GM21381 (cell line): ENCODE data around the gene BABAM2.
"Not testable (repeated sequence)": the region's sequence is repeated elsewhere in the genome, so short reads cannot be mapped to it uniquely, and the experiment has no call there.

ENCODE experiments used
- ATAC-seq: cut with Tn5 transposase; IDR thresholded peaks from one replicate; pipeline ENCODE4 v1.9.1; 2021; ENCODE audit warnings: mild to moderate bottlenecking, moderate library complexity; ENCODE audit not compliant: unreplicated experiment

The BABAM2 gene

GRCh38 chr2:28363686-28364280 is 473.3 kb downstream of the BABAM2 start:
- ATAC-seq = no peak

- no peak for ATAC-seq
Observed at GRCh38 chr2:28364610-28365009, 474.1 kb downstream of the BABAM2 start.

- ATAC-seq = no peak
Observed at GRCh38 chr2:28365158-28365557, 474.6 kb downstream of the BABAM2 start.

- ATAC-seq = no peak
Observed at GRCh38 chr2:28366149-28366495, 475.6 kb downstream of the BABAM2 start.

- ATAC-seq = no peak
Observed at GRCh38 chr2:28366496-28367282, 476.2 kb downstream of the BABAM2 start.

- no peak for ATAC-seq
Observed at GRCh38 chr2:28367667-28368356, 477.3 kb downstream of the BABAM2 start.

- ATAC-seq = no peak
Observed at GRCh38 chr2:28368357-28368798, 477.8 kb downstream of the BABAM2 start.

- no peak for ATAC-seq
Observed at GRCh38 chr2:28369358-28369757, 478.8 kb downstream of the BABAM2 start.

GRCh38 chr2:28370354-28370753 is 479.8 kb downstream of the BABAM2 start:
- ATAC-seq = no peak

GRCh38 chr2:28371728-28372127 is 481.2 kb downstream of the BABAM2 start:
- ATAC-seq = not testable (repeated sequence)

- no peak for ATAC-seq
Observed at GRCh38 chr2:28373854-28374253, 483.3 kb downstream of the BABAM2 start.

GRCh38 chr2:28374331-28374730 is 483.8 kb downstream of the BABAM2 start:
- ATAC-seq = no peak

GRCh38 chr2:28375236-28375635 is 484.7 kb downstream of the BABAM2 start:
- no peak for ATAC-seq

- no peak for ATAC-seq
Observed at GRCh38 chr2:28375742-28376631, 485.5 kb downstream of the BABAM2 start.

- no peak for ATAC-seq
Observed at GRCh38 chr2:28377195-28377816, 486.8 kb downstream of the BABAM2 start.

- no peak for ATAC-seq
Observed at GRCh38 chr2:28377984-28378678, 487.6 kb downstream of the BABAM2 start.

GRCh38 chr2:28378679-28379584 is 488.4 kb downstream of the BABAM2 start:
- ATAC-seq = no peak

- no peak for ATAC-seq
Observed at GRCh38 chr2:28380219-28380618, 489.7 kb downstream of the BABAM2 start.
